Measurements from ENCODE around the gene INPP4B.

Gene INPP4B

GRCh38 chr4:142528433-142528832 is 317.7 kb downstream of the INPP4B start:
- H3K4me2 ChIP-seq, result no peak overlapping the region
- no peaks in the 10 kb centered on the region for H4K20me1 ChIP-seq (ENCODE audit: insufficient read depth)
- H3K79me2 ChIP-seq (ENCODE audit: insufficient read depth, low read depth), result no peaks in the 10 kb centered on the region
- H3K36me3 ChIP-seq (ENCODE audit: insufficient read depth), result no peaks in the 10 kb centered on the region
- no peak overlapping the region for H3K9ac ChIP-seq
- no peak overlapping the region for H2AFZ ChIP-seq (ENCODE audit: low read depth)
- no peak overlapping the region for H3K4me3 ChIP-seq (IDR thresholded peaks at IDR 0.05; ENCODE audit: insufficient read depth, low read depth, low read length)
- no peaks in the 10 kb centered on the region for H3K27me3 ChIP-seq (ENCODE audit: insufficient read depth, low read depth)
- no peak for TF ChIP-seq CTCF (conservative IDR thresholded peaks at IDR 0.05; ENCODE audit: low read depth, low read length)
- no peak overlapping the region for H3K27ac ChIP-seq
- no peaks in the 10 kb centered on the region for H3K4me1 ChIP-seq (ENCODE audit: low read depth, poor library complexity, severe bottlenecking)

- TF ChIP-seq CTCF (conservative IDR thresholded peaks at IDR 0.05; ENCODE audit: low read depth, low read length), result no peak
- H4K20me1 ChIP-seq (ENCODE audit: insufficient read depth), result no peaks in the 10 kb centered on the region
- no peak overlapping the region for H3K4me2 ChIP-seq
- no peaks in the 10 kb centered on the region for H3K79me2 ChIP-seq (ENCODE audit: insufficient read depth, low read depth)
- no peaks in the 10 kb centered on the region for H3K36me3 ChIP-seq (ENCODE audit: insufficient read depth)
- no peak overlapping the region for H2AFZ ChIP-seq (ENCODE audit: low read depth)
- no peaks in the 10 kb centered on the region for H3K4me1 ChIP-seq (ENCODE audit: low read depth, poor library complexity, severe bottlenecking)
- H3K9ac ChIP-seq, result no peak overlapping the region
- no peaks in the 10 kb centered on the region for H3K27me3 ChIP-seq (ENCODE audit: insufficient read depth, low read depth)
- H3K27ac ChIP-seq, result no peak overlapping the region
- no peak overlapping the region for H3K4me3 ChIP-seq (IDR thresholded peaks at IDR 0.05; ENCODE audit: insufficient read depth, low read depth, low read length)
Measured at GRCh38 chr4:142523111-142523510, 323.0 kb downstream of the INPP4B start.

- H3K4me1 ChIP-seq (ENCODE audit: low read depth, poor library complexity, severe bottlenecking), result no peaks in the 10 kb centered on the region
- H3K27ac ChIP-seq, result no peak overlapping the region
- H3K9ac ChIP-seq, result no peak overlapping the region
- H3K4me3 ChIP-seq (IDR thresholded peaks at IDR 0.05; ENCODE audit: insufficient read depth, low read depth, low read length), result no peak overlapping the region
- no peaks in the 10 kb centered on the region for H3K36me3 ChIP-seq (ENCODE audit: insufficient read depth)
- no peaks in the 10 kb centered on the region for H4K20me1 ChIP-seq (ENCODE audit: insufficient read depth)
- no peaks in the 10 kb centered on the region for H3K27me3 ChIP-seq (ENCODE audit: insufficient read depth, low read depth)
- no peaks in the 10 kb centered on the region for H3K79me2 ChIP-seq (ENCODE audit: insufficient read depth, low read depth)
- H3K4me2 ChIP-seq, result no peak overlapping the region
- TF ChIP-seq CTCF (conservative IDR thresholded peaks at IDR 0.05; ENCODE audit: low read depth, low read length), result no peak
- H2AFZ ChIP-seq (ENCODE audit: low read depth), result no peak overlapping the region
Measured at GRCh38 chr4:142519342-142519741, 326.8 kb downstream of the INPP4B start.

- Histone ChIP-seq H3K4me2 (no peak overlapping the region), H3K9ac (no peak overlapping the region), H2AFZ (ENCODE audit: low read depth) (no peak overlapping the region), H3K27me3 (ENCODE audit: insufficient read depth, low read depth) (no peaks in the 10 kb centered on the region), H3K4me1 (ENCODE audit: low read depth, poor library complexity, severe bottlenecking) (no peaks in the 10 kb centered on the region), H3K4me3 (IDR thresholded peaks at IDR 0.05; ENCODE audit: insufficient read depth, low read depth, low read length) (no peak overlapping the region), H3K79me2 (ENCODE audit: insufficient read depth, low read depth) (no peaks in the 10 kb centered on the region), H4K20me1 (ENCODE audit: insufficient read depth) (no peaks in the 10 kb centered on the region), H3K27ac (no peak overlapping the region), H3K36me3 (ENCODE audit: insufficient read depth) (no peaks in the 10 kb centered on the region)
- TF ChIP-seq CTCF (conservative IDR thresholded peaks at IDR 0.05; ENCODE audit: low read depth, low read length), result no peak
Measured at GRCh38 chr4:142516686-142517526, 329.2 kb downstream of the INPP4B start.

Data from KMS-11 (cell line).